K562 (cell line): ENCODE data around the gene IRF2BP2. TPM values are rescaled to one million over a fixed set of nuclear protein-coding genes. Genes with fewer than 3 reads are reported as not detected.

Experiments used
- ATF1 ChIP-seq, 2 experiments: fragments of 450-650 bp in 1 of 2; IDR thresholded peaks; 2 replicates each; pipeline ENCODE4 v1.6.1; 2016; ENCODE audit warnings: missing compliant biosample characterization in 1 of 2, missing genetic modification characterization in 1 of 2
- BCOR ChIP-seq: fragments of 450-650 bp; IDR thresholded peaks from 2 replicates; pipeline ENCODE4 v1.6.1; 2016
- BRD9 ChIP-seq: fragments of 450-650 bp; IDR thresholded peaks from 2 replicates; pipeline ENCODE4 v1.6.1; 2018; ENCODE audit warnings: low read depth; ENCODE audit not compliant: partially characterized antibody
- CEBPB ChIP-seq: fragments of 450-650 bp; IDR thresholded peaks from 2 replicates; pipeline ENCODE4 v1.6.1; 2016; ENCODE audit warnings: missing genetic modification characterization, missing compliant biosample characterization
- CHD4 ChIP-seq: fragments of 200-600 bp; sonication (generic); IDR thresholded peaks from 3 replicates; pipeline ENCODE4 v1.6.1; 2012; ENCODE audit warnings: low read depth, mild to moderate bottlenecking, mixed read lengths, low read length, inconsistent platforms; ENCODE audit not compliant: insufficient read depth, insufficient replicate concordance, poor library complexity, severe bottlenecking
- CREB3 ChIP-seq: fragments of 450-650 bp; conservative IDR thresholded peaks from 2 replicates; pipeline ENCODE4 v1.6.1; 2016; ENCODE audit warnings: missing genetic modification characterization, low read depth, mild to moderate bottlenecking, missing compliant biosample characterization, moderate library complexity
- CTBP1 ChIP-seq: fragments of 450-650 bp; IDR thresholded peaks from 2 replicates; pipeline ENCODE4 v1.6.1; 2016; ENCODE audit warnings: borderline replicate concordance
- DACH1 ChIP-seq: fragments of 450-650 bp; IDR thresholded peaks from 2 replicates; pipeline ENCODE4 v1.6.1; 2018; ENCODE audit not compliant: partially characterized antibody
- DNMT1 ChIP-seq: fragments of 450-650 bp; IDR thresholded peaks from 2 replicates; pipeline ENCODE4 v1.6.1; 2016; ENCODE audit warnings: antibody characterized with exemption, mild to moderate bottlenecking
- HOXB6 ChIP-seq: fragments of 250-450 bp; sonication (Bioruptor Pico); IDR thresholded peaks from 2 replicates; pipeline ENCODE4 v1.5.1; 2022; ENCODE audit warnings: mild to moderate bottlenecking, borderline replicate concordance
- KDM1A ChIP-seq, 2 experiments: fragments of 450-650 bp; IDR thresholded peaks; 2 replicates each; pipeline ENCODE4 v1.6.1; 2016; ENCODE audit warnings: mild to moderate bottlenecking in 2 of 2
- KDM5B ChIP-seq: fragments of 200-600 bp; sonication (generic); IDR thresholded peaks from 2 replicates; pipeline ENCODE4 v1.6.1; 2012; ENCODE audit warnings: low read depth, mild to moderate bottlenecking, moderate library complexity, low read length, control low read depth, inconsistent platforms; ENCODE audit not compliant: insufficient replicate concordance
- LEF1 ChIP-seq: fragments of 450-650 bp; IDR thresholded peaks from 2 replicates; pipeline ENCODE4 v1.6.1; 2016; ENCODE audit warnings: mild to moderate bottlenecking
- MIER1 ChIP-seq: fragments of 450-650 bp; IDR thresholded peaks from 2 replicates; pipeline ENCODE4 v1.6.1; 2016; ENCODE audit warnings: antibody characterized with exemption, mild to moderate bottlenecking, low read depth
- MYBL2 ChIP-seq, 2 experiments: fragments of 450-650 bp in 1 of 2; sonication (generic) in 1 of 2; formaldehyde crosslinking in 1 of 2; IDR thresholded peaks; 2 replicates each; pipeline versions ENCODE4 v1.6.1 to v1.8.1; 2017 to 2022; ENCODE audit warnings: borderline replicate concordance in 1 of 2, inconsistent platforms in 1 of 2, low read depth in 1 of 2, mild to moderate bottlenecking in 1 of 2, missing genetic modification reagents in 1 of 2, moderate library complexity in 1 of 2
- NCOA4 ChIP-seq: fragments of 450-650 bp; IDR thresholded peaks from 2 replicates; pipeline ENCODE4 v1.6.1; 2018; ENCODE audit warnings: mild to moderate bottlenecking; ENCODE audit not compliant: partially characterized antibody
- PHF20 ChIP-seq: fragments of 450-650 bp; IDR thresholded peaks from 2 replicates; pipeline ENCODE4 v1.6.1; 2018; ENCODE audit not compliant: partially characterized antibody
- RB1 ChIP-seq: fragments of 450-650 bp; IDR thresholded peaks from 2 replicates; pipeline ENCODE4 v1.6.1; 2017; ENCODE audit warnings: low read depth, mild to moderate bottlenecking
- RBM25 ChIP-seq: fragments of 200-400 bp; formaldehyde crosslinking; IDR thresholded peaks from 2 replicates; pipeline ENCODE4 v1.6.1; 2018; ENCODE audit warnings: low read length, low read depth, moderate library complexity; ENCODE audit not compliant: severe bottlenecking
- RCOR1 ChIP-seq, 2 experiments: IDR thresholded peaks; 2 replicates each; pipeline ENCODE4 v1.6.1; 2012; ENCODE audit warnings: low read depth in 2 of 2, low read length in 2 of 2, borderline replicate concordance in 1 of 2, improper control_type of control experiment in 1 of 2
- SMARCA5 ChIP-seq: fragments of 450-650 bp; IDR thresholded peaks from 2 replicates; pipeline ENCODE4 v1.6.1; 2016
- SOX6 ChIP-seq: fragments of 450-650 bp; IDR thresholded peaks from 2 replicates; pipeline ENCODE4 v1.6.1; 2014; ENCODE audit warnings: mild to moderate bottlenecking
- SREBF2 ChIP-seq: sonication (generic); formaldehyde crosslinking; IDR thresholded peaks from 2 replicates; pipeline ENCODE4 v1.4.0; 2020; ENCODE audit warnings: mild to moderate bottlenecking, missing genetic modification reagents
- STAT5A ChIP-seq: IDR thresholded peaks from 2 replicates; pipeline ENCODE4 v1.6.1; 2012; ENCODE audit warnings: low read length, inconsistent platforms, borderline replicate concordance
- TRIM24 ChIP-seq, 2 experiments: fragments of 450-650 bp; IDR thresholded peaks; 2 replicates each; pipeline ENCODE4 v1.6.1; 2016
- TRIM28 ChIP-seq: fragments of 450-650 bp; IDR thresholded peaks from 2 replicates; pipeline ENCODE4 v1.6.1; 2017
- ZNF41 ChIP-seq: fragments of 250-450 bp; sonication (Bioruptor Pico); conservative IDR thresholded peaks from 2 replicates; pipeline ENCODE4 v1.4.0; 2020; ENCODE audit warnings: mild to moderate bottlenecking
- ZNF655 ChIP-seq: fragments of 250-450 bp; sonication (Bioruptor Pico); IDR thresholded peaks from 2 replicates; pipeline ENCODE4 v1.5.0; 2021
- polyA plus RNA-seq, 8 experiments: library from polyadenylated mRNA; depleted of rRNA in 4 of 8; stranded (reverse) in 5 of 8; unstranded in 3 of 8; fragments of >200 nt; fragmentation: Nextera tagmentation in 2 of 8; fragmentation: Illumina TruSeq in 1 of 8; extraction: Ambion mirVana in 2 of 8; extraction: Trizol in 1 of 8; gene quantifications; 2 replicates each; pipeline versions ENCODE4 v1.2.1 to v1.2.3, GENCODE V29; 2011 to 2014; ENCODE audit warnings: inconsistent platforms in 1 of 8, missing spikeins in 1 of 8
- total RNA-seq, 7 experiments: library from RNA; depleted of rRNA in 6 of 7; stranded (reverse); fragments of >200 nt in 6 of 7; fragmentation: Illumina TruSeq in 2 of 7; extraction: Trizol in 2 of 7; gene quantifications; 2 replicates each; pipeline versions ENCODE4 v1.2.1 to v1.2.3, GENCODE V29; 2011 to 2021; ENCODE audit warnings: low replicate concordance in 1 of 7
- TF ChIP-seq, protein P1 (sequence below): fragments of 450-650 bp; IDR thresholded peaks from 2 replicates; pipeline ENCODE4 v1.6.1; 2016; ENCODE audit warnings: low read depth, mild to moderate bottlenecking, moderate library complexity

IRF2BP2 gene
- total and polyA plus RNA-seq, 9 of the 15 experiments (the other 6 are each of a cell fraction or from before 2014, with no cell fraction given) = 7.7 to 68.6 (median 22.1) TPM

DNA sequence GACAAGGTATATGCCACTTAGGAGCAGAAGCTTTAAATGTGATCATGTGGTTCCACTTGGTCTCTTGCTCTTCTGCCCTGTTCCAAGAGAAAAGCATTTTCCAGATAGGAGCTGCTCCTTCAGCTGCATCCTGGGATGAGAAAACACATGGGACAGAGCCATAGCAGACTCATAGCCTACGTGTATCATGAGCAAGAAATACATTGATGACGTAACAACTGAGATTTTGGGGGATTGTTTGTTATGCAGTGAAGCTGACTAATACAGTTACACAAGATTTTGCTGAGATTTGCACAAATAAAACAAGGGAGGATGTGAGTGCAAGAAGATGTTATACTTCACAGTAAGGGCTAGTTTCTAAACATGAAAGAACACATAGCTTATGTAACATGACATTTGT, 36.0 kb upstream of the IRF2BP2 start (continued):
- TF ChIP-seq CEBPB (tag) (peak; percentile 75), KDM5B (no peak), RBM25 (peak; percentile 92), SOX6 (no peak), PHF20 (peak; percentile 17), ATF1 (CRISPR knock-in tag; IDR thresholded peaks at IDR 0.05) (no peak), ATF1 (tag; IDR thresholded peaks at IDR 0.05) (peak; percentile 47), ZNF655 (no peak), RB1 (0 out of 2 replicates have a peak, but pooled peaks have one; percentile 15), SMARCA5 (peak; percentile 87), BRD9 (peak; percentile 29), DACH1 (peak; percentile 17), SREBF2 (no peak), KDM1A (IDR thresholded peaks at IDR 0.05) (peak; percentile 91 to 93), CREB3 (tag) (no peak), RCOR1 (IDR thresholded peaks at IDR 0.05; ENCODE audit: borderline replicate concordance in 1 of 2, low read depth in 2 of 2, low read length in 2 of 2) (peak in 1 of 2 experiments; percentile 76; a peak in 2 of 4 replicates), NCOA4 (no peak), DNMT1 (no peak), MIER1 (no peak), CTBP1 (no peak), LEF1 (no peak), HOXB6 (CRISPR knock-in tag) (no peak), TRIM24 (IDR thresholded peaks at IDR 0.05) (peak; percentile 66 to 84), STAT5A (no peak), MYBL2 (IDR thresholded peaks at IDR 0.05; ENCODE audit: low read depth) (no peak), MYBL2 (CRISPR knock-in tag; IDR thresholded peaks at IDR 0.05; ENCODE audit: borderline replicate concordance) (no peak), BCOR (peak; percentile 98), CHD4 (peak; percentile 94), TRIM28 (peak; percentile 96), ZNF41 (CRISPR knock-in tag) (no peak)
- TF ChIP-seq, protein P1, sequence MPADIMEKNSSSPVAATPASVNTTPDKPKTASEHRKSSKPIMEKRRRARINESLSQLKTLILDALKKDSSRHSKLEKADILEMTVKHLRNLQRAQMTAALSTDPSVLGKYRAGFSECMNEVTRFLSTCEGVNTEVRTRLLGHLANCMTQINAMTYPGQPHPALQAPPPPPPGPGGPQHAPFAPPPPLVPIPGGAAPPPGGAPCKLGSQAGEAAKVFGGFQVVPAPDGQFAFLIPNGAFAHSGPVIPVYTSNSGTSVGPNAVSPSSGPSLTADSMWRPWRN = no peak
